Lung (tissue), 12 donors: ENCODE measurements around the gene PSME3IP1. TPM values are rescaled to one million over a fixed set of nuclear protein-coding genes. Genes with fewer than 3 reads are reported as not detected.

Experiments
- ATAC-seq: fragments of 200-7000 bp; cut with Tn5 transposase; one replicate; pipeline ENCODE4 v1.9.1; 2020; ENCODE audit warnings: moderate number of reproducible peaks; ENCODE audit not compliant: insufficient read depth, low FRiP score
- DNase-seq, 3 donors: peaks; one replicate each; pipeline ENCODE4 v3.0.0-alpha.2; 2013 to 2017
- H3K27ac ChIP-seq, 2 donors: one replicate each; pipeline ENCODE4 v1.5.1; 2013; ENCODE audit warnings: mild to moderate bottlenecking in 2 of 2, moderate library complexity in 2 of 2, control low read depth in 1 of 2, inconsistent platforms in 1 of 2, low read depth in 1 of 2, low read length in 1 of 2
- H3K27me3 ChIP-seq, 3 donors: one replicate each; pipeline ENCODE4 v1.5.1; 2013; ENCODE audit warnings: low read length in 2 of 3; ENCODE audit not compliant: control insufficient read depth in 3 of 3, insufficient read depth in 3 of 3
- H3K36me3 ChIP-seq, 4 donors: one replicate each; pipeline ENCODE4 v1.5.1; 2013; ENCODE audit warnings: low read length in 4 of 4, mild to moderate bottlenecking in 1 of 4, moderate library complexity in 1 of 4; ENCODE audit not compliant: control insufficient read depth in 4 of 4, insufficient read depth in 4 of 4
- H3K4me1 ChIP-seq, 5 donors: one replicate each; pipeline ENCODE4 v1.5.1; 2013; ENCODE audit warnings: low read length in 5 of 5, mild to moderate bottlenecking in 2 of 5, moderate library complexity in 1 of 5; ENCODE audit not compliant: control insufficient read depth in 5 of 5, insufficient read depth in 5 of 5
- H3K4me3 ChIP-seq: one replicate; pipeline ENCODE4 v1.5.1; 2013; ENCODE audit warnings: mild to moderate bottlenecking, control low read depth, moderate library complexity
- H3K9ac ChIP-seq, 2 donors: one replicate each; pipeline ENCODE4 v1.5.1; 2013; ENCODE audit warnings: low read length in 2 of 2, control low read depth in 1 of 2; ENCODE audit not compliant: insufficient read depth in 1 of 2
- H3K9me3 ChIP-seq, 4 donors: one replicate each; pipeline ENCODE4 v1.5.1; 2013; ENCODE audit warnings: low read length in 3 of 4, mild to moderate bottlenecking in 1 of 4, moderate library complexity in 1 of 4; ENCODE audit not compliant: control insufficient read depth in 4 of 4, insufficient read depth in 3 of 4
- CTCF ChIP-seq: IDR thresholded peaks from 2 replicates; pipeline ENCODE4 v1.5.1; 2012; ENCODE audit warnings: mild to moderate bottlenecking; ENCODE audit errors: control extremely low read depth, extremely low read depth
- WGBS, 2 donors: extraction: QIAGEN DNeasy Blood & Tissue Kit; methylation state at CpG; one replicate each; pipeline ENCODE4 v1.1.7; 2013; 5-methylcytosine and 5-hydroxymethylcytosine counted together
- polyA plus RNA-seq, 2 donors: library from polyadenylated mRNA; stranded (reverse); fragments of 200-250 nt; gene quantifications; one replicate each; pipeline ENCODE4 v1.2.1, GENCODE V29; 2013
- total RNA-seq, 2 donors: library from RNA; depleted of rRNA in 1 of 2; stranded (reverse); fragments of >200 nt in 1 of 2; gene quantifications; one replicate each; pipeline ENCODE4 v1.2.1, GENCODE V29; 2014 to 2021
- donor health status: control.
- donor health status: control.
- donor health status: Bipolar disorder and iron deficiency.
- donor health status: healthy.
- donor health status: DM: yes; HTN: yes; CAD: no.

The PSME3IP1 gene
- total and polyA plus RNA-seq, 4 donors: 59.3 to 83.1 (median 63.1) TPM

- no peak overlapping the region for H3K4me3 ChIP-seq
- peak overlapping the region in 1 of 2 donors; percentile 66 for H3K27ac ChIP-seq
- no peaks in the 10 kb centered on the region for H3K9me3 ChIP-seq
- H3K4me1 ChIP-seq: peaks cover 0 to 20% (median 0%) of the 10 kb centered on the region in 5 donors
- TF ChIP-seq CTCF: no peak
- H3K9ac ChIP-seq: no peak overlapping the region
- DNase-seq (peak in 1 of 3 donors; percentile 13), ATAC-seq (no peak)
- no peaks in the 10 kb centered on the region for H3K27me3 ChIP-seq
- 88 to 100% methylated on average over 2 of the region's 2 CpGs for WGBS, 2 donors
- peaks cover 0 to 2% (median 0%) of the 10 kb centered on the region in 4 donors for H3K36me3 ChIP-seq
Measured at GRCh38 chr16:57106767-57107166, 79.1 kb downstream of the PSME3IP1 start.

GRCh38 chr16:57105184-57105583 lies 80.7 kb downstream of the PSME3IP1 start:
- no peak overlapping the region for H3K27ac ChIP-seq
- no peak overlapping the region for H3K9ac ChIP-seq
- TF ChIP-seq CTCF: no peak
- WGBS, 2 donors: 85 to 90% methylated on average over 7 of the region's 7 CpGs
- H3K4me1 ChIP-seq: peaks cover 0 to 20% (median 0%) of the 10 kb centered on the region in 5 donors
- H3K36me3 ChIP-seq: peaks cover 0 to 2% (median 0%) of the 10 kb centered on the region in 4 donors
- no peaks in the 10 kb centered on the region for H3K27me3 ChIP-seq
- ATAC-seq (no peak), DNase-seq (no peak)
- no peak overlapping the region for H3K4me3 ChIP-seq
- no peaks in the 10 kb centered on the region for H3K9me3 ChIP-seq

- Histone ChIP-seq H3K4me1 (peaks cover 0 to 20% (median 0%) of the 10 kb centered on the region in 5 donors), H3K27me3 (no peaks in the 10 kb centered on the region), H3K36me3 (peaks cover 0 to 2% (median 0%) of the 10 kb centered on the region in 4 donors), H3K27ac (peak overlapping the region in 1 of 2 donors; percentile 31), H3K4me3 (no peak overlapping the region), H3K9me3 (no peaks in the 10 kb centered on the region), H3K9ac (no peak overlapping the region)
- DNase-seq (no peak), ATAC-seq (no peak)
- 55 to 59% methylated on average over 3 of the region's 3 CpGs for WGBS, 2 donors
- no peak for TF ChIP-seq CTCF
Measured at GRCh38 chr16:57104706-57105105, 81.1 kb downstream of the PSME3IP1 start.
